Measurements from ENCODE around the gene CFAP100.
A peak's percentile ranks its signal among the peaks of the same experiment; 100 is the strongest.

The CFAP100 gene

DNA sequence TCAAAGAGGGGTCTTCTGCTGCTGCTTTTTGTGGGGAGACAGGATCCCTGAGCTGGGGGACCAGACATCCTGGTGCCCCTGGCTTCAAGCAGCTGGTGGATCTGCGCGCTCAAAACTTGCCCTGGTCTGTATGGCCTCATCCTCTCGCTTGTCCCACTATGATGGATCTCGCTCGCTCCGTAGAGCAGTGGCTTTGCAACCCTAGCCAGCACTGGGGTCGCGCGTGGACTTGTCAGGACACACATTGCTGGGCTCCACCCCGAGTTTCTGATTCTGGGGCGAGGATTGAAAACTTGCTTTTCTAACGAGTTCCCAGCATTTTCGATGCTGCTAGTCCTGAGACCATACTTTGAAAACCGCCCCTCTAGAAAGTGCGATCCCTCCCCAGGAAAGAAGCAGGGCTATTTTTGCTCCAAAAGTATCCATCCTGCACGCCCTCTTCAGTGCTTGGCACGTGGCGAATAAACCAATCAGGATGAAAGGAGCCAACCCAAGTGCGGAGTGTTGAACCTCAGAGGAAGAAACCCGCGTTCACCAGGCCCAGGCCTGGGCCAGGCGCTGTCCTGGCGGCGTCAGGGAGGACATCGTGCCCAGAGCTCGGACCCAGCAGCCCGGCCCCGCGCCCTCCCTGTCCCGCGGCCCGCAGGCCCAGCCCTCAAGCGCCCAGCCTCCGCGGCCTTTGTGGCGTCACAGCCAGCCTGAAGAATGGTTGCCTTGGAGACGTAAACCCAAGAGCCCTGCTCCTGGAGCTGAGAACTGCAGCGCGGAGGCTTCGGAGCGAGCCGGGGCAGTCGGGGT lies at the start of gene CFAP100:
Gene CFAP100, plus strand, starts transcription at position 731 of the 798 bp plus-strand sequence. CDS start 1,092 bp downstream, outside the sequence.
- DNase-seq (ENCODE audit: low read depth) = no peak

DNA sequence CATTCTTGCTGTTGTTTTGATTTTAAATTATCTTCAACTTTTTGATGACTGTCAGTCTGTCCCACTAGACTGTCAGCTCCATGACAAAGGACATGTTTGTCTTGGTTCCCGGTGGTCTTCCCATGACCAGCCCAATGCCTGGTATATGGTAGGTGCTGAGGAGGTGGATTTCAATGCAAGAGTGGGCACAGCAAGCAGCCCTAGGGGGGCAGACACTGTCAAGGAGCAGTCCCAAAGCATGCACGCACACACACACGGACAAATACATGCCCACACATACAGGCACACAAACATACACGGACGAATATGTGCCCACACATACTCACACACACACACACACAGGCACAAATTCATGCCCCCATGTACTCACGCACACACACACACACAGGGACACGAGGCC lies 49.5 kb upstream of the CFAP100 start:
- DNase-seq (ENCODE audit: low read depth) = no peak

DNA sequence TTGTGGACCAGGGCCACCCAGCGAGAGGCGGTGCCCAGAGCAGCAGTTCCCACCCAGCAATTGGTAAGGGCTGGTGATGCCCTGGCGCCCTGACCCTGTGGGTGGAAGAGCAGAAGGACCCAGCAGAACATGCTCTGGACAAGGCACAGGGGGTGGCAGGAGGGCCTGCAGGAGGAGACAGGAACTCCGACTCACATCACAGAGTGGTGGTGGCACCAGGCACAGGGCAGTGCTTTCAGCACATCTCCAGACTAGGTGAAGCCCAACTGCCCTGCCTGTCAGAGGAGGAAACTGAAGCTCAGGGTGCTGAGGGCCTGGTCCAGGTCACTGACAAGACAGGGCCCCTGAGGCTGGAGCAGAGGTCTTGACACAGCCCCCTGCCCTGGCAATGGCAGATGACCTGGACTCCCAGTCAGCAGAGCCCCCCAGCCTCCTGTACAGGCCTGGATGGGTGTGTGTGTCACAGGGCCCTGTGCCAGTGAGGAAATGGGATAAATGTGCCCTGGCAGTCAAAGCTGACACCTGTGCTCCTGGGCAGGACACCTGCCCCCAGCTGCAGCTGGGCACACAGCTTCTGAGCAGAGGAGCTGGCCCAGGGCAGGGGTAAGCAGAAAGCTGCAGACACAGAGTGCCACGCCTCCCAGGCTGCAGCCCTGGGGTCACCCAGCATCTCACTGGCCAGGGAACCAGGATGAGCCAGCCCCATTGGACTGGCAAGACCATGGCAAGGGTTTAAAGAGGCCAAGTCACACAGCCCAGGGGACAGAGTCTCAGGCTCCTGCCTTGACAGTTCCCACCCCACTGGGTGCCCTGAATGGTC lies 48.9 kb upstream of the CFAP100 start:
- DNase-seq (ENCODE audit: low read depth) = no peak

DNA sequence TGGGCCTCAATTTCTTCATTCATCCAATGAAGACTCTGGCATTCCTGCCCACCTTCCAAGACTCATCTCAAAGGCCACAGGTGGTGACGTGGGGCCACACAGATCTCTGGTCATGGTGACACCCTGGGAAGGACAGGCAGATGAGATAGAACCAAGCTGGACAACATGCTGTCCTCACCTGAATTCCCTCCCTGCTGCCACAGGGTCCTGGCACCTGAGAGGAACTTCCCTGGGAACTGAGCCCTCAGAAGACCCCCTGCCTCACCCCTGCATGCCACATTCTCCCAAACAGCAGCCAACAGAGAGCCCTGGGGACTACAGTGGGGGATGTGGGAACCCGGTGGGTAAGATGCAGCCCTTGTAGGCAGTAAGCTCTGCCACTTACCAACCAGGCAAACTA lies 48.2 kb upstream of the CFAP100 start:
- DNase-seq (ENCODE audit: low read depth) = no peak

DNA sequence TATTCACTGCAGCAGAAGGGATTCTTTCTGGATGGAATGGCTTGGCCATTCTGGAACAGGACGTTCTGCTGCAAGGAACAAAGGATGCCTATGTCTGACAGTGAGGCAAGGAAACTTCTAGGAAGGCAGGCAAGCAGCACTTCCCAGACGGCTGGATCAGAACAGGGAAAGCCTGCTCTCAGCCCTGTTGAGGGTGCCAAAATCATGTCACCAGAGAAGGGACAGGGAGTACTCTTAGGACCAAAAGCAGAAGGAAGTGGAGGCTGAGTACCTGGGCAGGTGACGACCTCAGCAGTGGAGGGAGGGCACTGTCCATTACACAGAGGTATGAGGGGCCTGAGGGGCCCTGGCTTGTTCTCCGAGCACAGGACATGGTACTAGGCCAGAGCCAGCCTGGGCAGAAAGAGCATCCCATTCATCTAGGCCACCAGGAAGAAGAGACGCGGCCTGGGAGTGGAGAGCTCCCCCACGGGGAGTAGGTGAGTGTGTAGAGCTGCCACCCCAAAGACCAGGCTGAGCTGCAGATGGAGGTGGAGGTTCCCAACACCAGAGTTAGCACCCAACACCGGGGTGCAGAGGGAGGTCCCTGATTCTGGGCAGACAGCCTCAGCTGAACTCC lies 47.1 kb upstream of the CFAP100 start:
- DNase-seq (ENCODE audit: low read depth) = no peak

DNA sequence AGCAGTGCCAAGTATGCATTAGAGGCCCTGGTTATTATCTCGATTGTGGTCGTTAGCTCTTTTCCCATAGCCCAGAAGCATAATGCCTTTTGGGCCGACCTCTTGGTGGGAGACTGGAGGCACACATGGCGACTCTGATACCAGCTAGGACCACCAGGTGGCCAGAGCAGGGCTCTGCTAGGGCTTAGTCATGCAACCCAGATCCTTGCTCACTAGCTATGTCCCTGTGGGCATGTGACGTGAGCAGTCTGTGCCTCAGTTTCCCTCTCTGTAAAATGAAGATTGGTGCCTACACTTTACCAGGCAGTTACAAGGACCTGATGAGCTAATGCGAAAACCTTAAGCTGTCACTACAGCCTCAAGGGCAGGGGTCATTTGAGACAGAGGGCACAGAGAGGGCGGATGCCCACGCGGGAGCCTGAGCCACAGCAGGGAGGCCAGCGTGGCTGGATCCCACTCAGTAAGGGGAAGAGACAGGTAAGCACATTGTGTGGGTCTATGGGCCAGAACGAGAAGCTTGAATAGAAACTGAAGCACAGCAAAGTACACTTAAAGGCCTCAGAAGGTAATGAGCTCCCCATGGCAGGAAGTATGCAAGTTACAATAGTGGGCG lies 46.3 kb upstream of the CFAP100 start:
- DNase-seq (ENCODE audit: low read depth) = no peak

DNA sequence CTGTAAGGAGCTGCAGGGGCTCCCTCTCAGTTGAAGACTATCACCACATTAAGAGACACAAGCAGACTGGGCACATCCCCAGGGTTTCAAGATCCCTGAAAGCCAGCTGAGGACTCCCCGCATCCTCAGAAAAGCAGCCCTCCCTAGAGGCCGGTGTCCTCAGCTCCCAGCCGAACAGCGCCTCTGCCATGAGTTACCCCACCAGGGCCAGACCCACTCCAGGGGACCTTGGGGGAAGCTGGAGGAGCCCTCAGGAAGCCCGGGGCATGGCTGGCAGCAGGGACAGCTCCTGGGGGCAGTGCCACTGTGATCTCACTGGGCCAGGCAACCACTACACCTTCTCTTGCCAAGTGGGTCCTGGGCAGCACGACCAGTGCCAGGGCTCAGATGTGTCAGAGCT lies 45.6 kb upstream of the CFAP100 start:
- DNase-seq (ENCODE audit: low read depth) = no peak

DNA sequence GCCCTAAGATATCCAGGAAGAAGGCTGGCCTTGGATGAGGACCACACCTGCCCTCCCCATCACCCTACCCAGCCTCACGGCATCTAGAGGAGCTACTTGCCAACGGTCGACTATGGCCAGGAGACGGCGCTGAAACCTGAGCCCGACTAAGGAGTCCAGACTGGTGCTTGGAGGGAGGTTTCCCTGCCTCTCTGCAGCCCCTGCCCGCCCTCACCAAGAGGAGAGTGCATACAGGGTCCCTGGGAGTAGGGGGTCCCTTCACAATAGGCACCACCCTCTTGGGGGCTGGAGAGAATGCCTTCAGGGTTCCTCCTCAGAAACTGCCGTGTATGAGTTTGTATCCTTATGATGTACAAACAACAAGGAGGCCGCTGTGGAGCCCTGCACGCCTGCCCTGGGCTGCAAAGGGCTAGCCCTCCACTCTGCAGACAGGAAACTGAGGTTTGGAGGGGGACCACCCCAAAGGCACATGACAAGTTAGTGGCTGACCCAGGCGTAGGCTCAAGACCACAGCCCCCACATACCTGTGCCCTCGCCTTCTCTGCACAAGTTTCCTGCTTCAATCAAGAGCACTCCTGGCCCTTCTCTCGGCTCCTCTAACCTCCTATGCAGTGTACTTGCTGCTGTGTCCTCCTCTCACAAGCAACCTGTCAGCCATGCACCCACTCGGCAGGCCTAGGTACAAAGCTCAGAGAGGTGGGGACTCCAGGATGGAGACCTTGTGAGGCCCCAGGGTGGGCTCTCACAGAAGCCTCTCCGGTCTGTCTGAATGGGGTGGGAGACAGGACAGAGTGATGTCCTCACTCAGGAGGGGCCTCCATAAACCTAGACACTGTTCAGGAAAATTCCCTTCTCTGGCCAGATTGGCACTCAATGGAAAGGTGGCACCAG lies 44.9 kb upstream of the CFAP100 start:
- DNase-seq (ENCODE audit: low read depth) = no peak

DNA sequence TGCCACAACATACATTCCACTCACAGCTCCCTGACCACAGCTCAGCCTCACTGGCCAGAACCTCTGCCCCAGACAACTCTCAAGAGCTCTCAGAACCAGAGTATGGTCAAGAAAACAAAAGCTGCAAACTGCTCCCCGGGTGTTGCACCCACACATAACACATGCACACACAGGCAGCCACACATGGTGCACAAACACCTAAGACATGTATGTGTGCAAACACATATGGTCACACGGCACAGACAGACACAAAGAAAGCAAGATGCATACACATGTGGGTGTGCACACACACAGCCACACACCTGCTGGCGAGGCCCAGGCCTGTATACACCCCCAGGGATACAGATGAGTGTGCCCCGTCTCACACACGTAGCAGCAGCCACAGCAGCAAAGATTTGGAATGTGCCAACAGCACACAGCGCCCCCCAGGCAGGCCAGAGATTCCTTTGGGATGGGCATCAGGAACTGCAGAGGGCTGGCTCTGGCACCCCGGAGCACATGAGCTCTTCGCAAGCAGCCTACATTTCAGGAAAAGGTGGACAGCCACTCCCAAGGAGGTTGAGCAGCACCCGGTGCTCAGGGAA lies 44.1 kb upstream of the CFAP100 start:
- no peak for DNase-seq (ENCODE audit: low read depth)

DNA sequence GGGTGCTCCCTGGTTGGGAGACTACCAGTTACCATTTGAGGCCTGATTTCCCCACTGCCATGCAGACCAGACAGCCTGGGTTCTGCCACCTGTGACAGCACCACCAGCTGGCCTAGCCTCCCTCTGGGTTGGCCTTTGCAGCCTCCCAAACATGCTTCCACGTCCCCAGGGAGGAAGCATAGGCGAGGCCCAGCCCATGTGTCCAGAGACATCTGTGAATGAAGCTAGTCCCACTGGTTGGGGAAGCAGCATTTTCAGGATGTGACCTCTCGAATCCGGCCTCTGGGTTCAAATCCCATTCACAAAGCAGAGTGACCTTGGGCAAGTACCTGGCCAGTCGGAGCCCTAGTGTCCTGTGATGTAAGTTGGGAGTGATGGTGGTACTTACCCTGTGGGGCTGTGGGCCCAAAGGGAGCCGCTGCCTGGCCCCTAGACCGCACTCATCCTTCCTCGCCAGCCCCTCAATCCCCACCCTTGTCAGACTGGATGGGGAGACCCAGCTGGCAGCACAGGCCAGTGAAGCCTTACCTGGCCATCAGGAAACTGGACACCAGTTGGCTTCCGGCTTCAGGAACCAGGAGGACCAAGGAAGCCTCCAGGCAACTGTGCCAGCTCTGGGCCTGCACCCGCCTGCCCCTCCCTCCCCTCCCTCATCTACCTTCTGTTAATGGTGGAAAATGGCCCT lies 43.5 kb upstream of the CFAP100 start:
- DNase-seq (ENCODE audit: low read depth) = no peak

DNA sequence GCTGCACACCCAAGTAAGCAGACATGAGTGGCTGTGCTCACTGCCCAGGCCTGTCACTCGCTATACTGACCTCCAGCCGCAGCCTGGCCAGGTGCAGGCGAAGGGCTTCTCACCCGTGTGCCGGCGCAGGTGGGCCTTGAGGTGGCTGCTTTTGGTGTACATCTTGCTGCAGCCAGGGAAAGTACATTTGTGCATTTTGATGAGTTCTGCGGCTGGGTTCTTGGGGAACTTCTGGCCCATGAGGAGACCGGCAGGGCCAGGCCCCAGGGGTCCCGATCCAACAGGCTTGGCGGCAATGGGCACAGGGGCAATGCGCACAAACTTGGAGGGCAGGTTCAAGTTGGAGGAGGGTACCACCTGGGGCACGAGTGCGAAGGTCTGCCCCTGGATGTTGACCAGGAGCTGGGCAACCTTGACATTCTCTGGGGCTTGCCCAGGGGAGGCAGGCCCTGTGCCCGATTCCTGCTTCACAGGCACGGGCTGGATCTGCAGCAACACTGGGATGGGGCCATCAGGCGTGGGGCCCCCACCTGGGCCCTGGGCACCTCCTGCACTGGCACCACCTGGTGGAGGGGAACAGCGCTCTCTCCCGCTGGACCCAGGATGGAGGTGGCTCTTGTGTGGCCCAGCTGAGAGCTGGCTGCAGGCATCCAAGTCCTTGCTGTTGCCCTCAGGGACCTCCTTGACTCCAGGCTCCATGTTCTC lies 42.8 kb upstream of the CFAP100 start:
- DNase-seq (ENCODE audit: low read depth) = no peak

DNA sequence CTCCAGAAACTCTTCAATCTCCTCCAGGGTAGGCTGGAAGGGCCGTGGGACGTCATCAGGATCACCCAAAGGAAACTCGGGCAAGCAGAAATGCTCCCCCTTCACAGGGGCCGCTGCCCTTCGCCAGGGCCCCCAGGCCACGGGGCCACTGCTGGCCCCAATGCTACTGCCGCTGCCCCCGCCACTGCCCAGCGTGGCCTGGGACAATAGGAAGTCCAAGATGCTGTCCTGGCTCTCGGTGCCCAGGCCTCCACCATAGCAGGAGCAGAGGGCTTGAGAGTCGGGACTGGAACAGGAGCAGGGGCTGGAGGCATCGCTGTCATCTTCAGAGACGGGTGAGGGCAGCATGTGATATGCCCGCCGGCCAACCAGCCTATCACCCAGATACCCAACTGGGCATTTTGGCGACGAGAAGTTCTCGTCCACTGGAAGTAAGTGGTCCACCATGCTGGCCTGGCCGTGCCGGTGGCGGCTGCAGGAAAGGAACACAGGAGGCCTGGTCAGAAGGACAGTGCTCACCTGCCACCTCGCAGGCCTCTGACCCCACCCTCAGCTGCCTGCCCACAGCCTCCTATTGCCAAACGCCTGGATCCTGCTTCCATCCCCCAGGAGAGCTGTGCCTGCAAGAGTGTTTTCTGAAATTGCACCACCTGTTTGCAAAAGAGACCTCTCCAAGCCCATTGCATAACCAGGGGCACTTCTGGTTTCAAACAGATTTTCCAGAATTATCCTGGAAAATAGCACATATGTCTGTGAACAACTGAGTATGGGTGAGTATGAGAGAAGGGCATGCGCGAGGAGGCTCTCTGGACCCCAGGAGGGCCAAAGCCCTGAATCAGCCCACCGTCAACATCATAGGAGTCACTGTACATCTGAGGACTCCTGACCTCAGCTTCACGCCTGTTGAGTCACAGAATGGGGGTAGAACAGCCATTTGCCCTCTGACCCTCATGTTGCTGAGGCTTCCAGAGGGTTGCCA lies 41.9 kb upstream of the CFAP100 start:
- no peak for DNase-seq (ENCODE audit: low read depth)

DNA sequence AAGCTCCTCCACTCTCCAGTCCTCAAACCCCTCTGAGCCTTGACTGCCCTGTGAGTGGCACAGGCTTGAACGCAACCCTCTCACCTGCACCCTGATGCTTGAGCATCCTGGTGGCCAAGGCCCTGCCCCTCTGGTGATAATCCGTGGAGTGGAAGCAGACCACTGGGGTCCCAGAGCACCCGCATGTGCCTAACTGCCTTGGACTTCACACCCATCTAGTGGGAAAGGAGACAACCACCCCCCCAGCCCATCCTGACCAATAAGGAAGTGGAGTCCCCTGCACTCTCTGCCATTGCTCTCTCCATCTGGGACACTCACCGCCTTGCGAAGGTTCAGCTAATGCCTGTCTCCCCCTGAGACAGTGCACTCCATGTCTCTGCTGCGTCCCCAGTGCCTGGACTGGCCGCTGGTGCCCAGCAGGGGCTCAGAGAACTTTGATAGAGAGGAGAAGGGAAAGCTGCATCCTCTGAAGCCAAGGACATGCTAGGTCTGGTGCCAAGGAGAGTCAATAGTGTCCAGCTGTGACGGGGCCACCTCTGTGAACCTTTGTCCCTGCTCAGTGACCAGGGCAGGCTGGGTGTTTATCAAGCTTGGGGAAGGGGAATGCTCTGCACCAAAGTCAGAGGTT lies 40.9 kb upstream of the CFAP100 start:
- no peak for DNase-seq (ENCODE audit: low read depth)

DNA sequence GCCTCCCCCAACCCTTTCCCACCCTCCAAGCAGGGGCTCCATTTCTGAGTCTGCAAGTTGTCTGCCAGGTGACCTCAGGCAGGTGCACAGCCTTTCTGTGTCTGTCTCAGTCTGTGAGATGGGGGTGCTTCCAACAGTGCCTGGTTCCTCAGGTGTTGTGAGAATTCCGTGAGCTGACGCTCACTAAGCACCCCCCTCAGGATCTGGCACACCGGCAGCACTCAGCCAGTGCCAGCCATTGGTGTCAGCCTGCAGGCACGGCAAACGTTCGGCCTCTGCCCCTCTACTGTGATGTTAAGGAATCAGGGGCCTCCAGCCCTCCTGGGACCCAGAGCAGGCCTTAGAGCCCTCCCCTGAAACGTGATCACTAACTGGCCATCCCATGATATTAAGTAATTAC lies 39.9 kb upstream of the CFAP100 start:
- DNase-seq (ENCODE audit: low read depth) = no peak

DNA sequence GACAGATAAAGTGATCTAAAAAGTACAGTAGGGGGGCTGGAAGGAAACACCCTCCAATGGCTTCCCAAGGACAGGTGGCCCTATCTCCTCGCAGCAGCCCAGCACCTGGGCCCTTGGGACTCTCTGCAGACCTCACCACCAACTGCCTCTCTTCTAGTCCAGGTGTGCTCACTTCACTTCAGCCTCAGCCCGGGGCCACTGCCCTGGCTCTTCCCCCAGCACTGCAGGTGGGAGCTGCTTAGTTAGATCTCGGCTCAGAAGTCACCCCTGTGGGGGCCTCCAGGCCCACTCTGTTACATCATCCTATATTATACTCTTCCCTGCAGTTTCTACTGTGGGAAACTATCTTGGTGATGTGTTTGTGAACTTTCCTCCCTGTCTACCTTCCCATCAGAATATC lies 39.5 kb upstream of the CFAP100 start:
- DNase-seq (ENCODE audit: low read depth) = no peak

DNA sequence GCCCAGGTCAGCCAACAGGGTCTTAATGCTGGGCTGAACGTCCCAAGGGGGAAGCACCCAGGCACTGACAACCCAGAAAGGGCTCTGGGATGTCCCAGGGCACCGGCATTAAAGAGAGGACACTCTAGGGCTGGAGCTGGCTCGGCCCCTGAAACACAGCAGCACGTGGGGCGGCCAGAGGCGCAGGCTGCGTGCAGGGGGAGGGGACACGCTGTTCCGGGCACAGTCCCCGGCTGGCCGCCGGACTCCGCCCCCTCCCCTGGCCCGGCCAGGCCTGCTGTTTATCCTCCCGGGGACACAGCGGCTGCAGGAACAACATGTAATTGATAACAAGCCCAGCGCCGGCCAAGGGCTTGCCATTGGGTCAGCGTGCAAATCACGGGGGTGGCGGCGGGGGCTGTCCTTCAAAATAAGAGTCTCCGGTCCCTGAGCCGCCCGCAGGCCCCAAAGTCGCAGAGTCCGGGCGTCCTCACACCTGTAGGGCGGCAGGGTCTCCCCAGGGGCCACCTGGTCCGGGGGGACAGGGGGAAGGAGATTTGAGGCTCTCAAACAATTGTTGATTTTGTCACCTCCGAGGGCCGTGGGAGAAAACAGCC lies 38.8 kb upstream of the CFAP100 start:
- no peak for DNase-seq (ENCODE audit: low read depth)

DNA sequence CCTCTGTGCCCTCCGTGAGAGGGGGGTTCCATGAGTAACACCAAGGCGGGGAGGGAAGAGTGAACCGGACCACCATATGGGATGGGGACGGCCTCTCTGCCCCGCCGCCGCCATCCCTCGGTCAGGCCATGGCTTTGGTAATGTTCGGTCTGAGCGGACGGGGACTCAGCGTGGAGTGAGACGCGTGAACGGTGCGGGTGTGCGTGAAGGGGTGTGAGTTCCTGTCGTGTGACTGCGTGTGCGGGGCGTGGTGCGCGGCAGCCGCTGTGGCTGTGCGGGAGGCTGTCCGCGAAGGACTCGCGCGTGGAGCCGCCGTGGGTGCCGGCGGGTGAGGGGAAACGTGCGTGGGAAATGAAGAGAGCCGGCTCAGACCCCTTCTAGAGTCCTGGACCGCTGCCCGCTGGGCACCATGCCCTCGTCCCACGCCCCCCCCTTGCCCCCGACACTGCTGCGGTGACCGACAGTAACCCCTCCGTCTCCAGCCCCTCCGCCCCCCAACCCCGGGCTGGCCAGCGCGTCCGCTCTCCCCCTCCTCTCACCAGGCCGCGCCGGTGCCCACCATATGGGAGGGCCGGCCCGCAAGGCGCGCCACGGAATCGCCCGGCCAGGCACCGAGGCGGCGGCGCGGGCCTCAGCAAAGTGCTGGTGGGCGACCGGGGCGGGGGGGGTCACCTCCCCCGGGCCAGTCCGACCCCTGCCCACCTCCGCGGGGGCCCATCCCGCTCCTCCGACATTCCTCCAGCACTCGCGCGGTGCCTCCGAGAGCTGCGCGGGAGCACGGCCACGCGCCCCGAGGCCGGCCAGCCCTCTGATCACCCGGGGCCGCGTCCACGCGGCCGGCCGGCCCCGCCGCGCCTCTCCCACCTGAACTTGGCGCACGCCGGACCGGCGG lies 38.1 kb upstream of the CFAP100 start:
- DNase-seq (ENCODE audit: low read depth) = peak; percentile 8

Data from activated T-cell treated with anti-CD3 and anti-CD28 coated beads for 1 hour (primary cell).